Measurements from ENCODE around the gene RAPH1.
"Not testable (repeated sequence)": the region's sequence is repeated elsewhere in the genome, so short reads cannot be mapped to it uniquely, and the experiment has no call there.

RAPH1 gene

DNA sequence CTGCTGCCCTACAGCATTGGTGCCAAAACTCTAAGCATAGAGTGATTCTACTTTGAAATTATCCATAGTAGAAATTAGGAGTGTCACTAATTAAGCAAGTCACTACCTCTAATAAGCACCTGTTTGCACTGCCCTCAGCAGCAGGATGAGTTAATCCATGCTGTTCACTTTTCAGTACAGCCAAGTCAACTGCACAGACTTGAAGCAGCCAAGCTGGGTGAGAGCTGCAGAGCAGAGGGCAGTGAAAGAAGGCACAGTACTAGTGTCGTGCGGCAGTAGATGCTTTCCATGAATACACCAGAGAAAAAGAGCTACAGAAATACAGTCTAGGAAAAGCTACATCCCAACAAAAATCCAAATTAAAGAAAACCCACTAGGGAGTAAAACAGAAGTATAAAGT, 98.6 kb downstream of the RAPH1 start:
- DNase-seq (ENCODE audit: low read depth in 1 of 2, low spot score in 1 of 2), result no peak

GRCh38 chr2:203432811-203433210, 102.3 kb downstream of the RAPH1 start:
- DNase-seq (ENCODE audit: low read depth in 1 of 2, low spot score in 1 of 2), result no peak

DNA sequence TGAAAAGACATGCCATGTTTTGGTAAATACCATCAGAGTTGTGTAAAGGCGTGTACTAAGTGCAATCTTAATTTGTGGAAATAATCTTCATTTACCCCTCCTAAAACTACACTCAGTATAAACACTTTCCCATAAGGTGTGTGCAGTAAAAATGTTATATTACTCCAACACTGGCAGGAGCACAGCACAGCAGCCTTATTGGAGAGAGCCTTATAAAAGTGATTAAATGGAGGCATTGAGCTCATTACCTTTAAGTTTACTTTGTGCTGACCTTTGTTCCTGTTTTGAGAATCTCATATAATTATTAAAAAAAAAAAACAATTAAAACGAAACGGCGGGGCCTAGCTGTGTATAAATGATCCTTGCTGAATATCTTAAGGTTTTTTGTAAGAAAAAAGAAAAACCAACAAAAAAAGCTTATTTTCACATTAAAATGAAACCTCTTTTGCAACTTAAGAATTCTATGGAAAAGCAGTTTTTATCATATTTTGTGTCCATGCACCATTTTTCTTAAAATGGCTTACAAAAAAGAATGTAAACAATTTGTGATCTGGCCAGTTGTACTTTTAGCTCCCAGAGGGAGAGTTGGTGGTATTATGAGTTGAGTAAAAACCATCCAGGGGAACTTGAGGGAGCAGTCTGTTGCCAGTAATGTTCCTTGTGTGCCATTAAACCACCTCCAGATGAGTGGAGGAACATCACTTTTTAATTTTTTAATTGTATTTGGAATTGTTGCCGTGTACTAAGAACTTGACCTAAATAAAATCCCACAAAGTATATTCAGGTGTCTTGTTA, 103.5 kb downstream of the RAPH1 start:
- no peak for DNase-seq (ENCODE audit: low read depth in 1 of 2, low spot score in 1 of 2)

DNA sequence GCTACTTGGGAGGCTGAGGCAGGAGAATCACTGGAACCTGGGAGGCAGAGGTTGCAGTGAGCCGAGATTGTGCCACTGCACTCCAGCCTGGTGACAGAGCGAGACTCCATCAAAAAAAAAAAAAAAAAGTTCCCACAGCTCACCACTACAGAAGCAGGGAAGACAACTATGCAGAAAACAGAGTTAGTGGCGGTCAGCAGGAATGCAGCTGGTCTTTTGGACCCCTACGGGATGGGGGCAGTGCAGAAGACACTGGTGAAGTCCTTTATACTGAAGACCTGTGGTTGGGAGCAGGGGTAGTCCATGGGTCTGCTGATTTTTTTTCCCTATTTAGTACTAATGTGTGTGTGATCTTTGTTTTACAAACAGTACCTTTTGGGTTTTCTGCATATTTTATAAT, 105.5 kb downstream of the RAPH1 start:
- not testable (repeated sequence) for DNase-seq (ENCODE audit: low read depth in 1 of 2, low spot score in 1 of 2)

- no peak for DNase-seq (ENCODE audit: low read depth in 1 of 2, low spot score in 1 of 2)
Measured at GRCh38 chr2:203427061-203427460, 108.0 kb downstream of the RAPH1 start.

DNA sequence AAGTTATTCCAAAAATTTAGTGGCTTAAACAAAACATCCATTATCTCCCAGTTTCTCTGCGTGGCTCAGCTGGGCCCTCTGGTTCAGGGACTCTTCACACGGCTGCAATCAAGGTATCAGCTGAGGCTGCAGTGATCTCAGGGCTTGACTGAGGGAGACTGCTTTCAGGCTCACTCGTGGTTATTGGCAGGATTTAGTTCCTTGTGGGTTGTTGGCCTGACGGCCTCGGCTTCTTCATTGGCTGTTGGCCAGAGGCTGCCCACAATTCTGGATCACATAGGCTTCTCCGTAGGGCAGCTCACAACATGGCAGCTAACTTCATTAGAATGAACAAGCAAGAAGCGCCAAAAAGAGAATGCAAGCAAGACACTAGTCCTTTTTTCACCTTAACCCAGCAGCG, 116.8 kb downstream of the RAPH1 start:
- no peak for DNase-seq (ENCODE audit: low read depth in 1 of 2, low spot score in 1 of 2)

DNA sequence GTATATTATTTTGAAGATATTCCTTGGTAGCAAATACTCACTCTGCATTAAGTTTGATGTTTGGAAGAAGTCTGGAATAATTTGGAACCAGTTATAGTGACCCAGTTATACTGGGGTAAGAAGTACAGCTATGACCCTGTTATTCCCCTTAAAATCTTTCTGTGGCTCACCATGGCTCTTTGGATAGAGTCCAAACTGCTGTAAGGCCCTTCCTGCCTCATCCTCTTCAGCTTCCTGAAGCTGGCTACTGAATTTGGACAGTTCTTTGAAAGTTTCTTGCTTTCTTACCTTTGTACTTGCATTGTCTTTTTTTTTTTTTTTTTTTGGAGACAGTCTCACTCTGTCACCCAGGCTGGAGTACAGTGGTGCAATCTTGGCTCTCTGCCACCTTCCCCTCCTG, 121.3 kb downstream of the RAPH1 start:
- no peak for DNase-seq (ENCODE audit: low read depth in 1 of 2, low spot score in 1 of 2)

GRCh38 chr2:203412546-203413331, 122.4 kb downstream of the RAPH1 start:
- no peak for DNase-seq (ENCODE audit: low read depth in 1 of 2, low spot score in 1 of 2)

DNA sequence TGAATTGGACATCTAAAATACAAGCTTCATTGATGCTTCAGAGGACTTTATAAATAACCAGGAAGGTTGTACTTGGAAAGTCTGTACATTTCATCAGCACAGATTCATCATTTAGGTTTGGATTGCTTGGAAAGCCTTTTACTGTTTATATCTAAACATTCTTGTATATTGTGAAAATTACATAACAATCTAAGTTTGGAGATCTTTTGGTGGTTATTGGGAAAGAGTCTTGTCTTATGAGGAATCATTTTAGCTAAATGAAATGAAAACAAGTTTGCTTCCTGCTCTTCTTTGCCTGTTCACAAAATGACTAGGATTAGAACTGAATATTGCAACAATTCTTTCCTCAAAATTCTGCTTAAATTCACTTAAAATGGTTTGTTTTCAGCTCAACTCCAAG, 127.6 kb downstream of the RAPH1 start:
- DNase-seq (ENCODE audit: low read depth in 1 of 2, low spot score in 1 of 2), result no peak

- DNase-seq (ENCODE audit: low read depth in 1 of 2, low spot score in 1 of 2), result no peak
Measured at GRCh38 chr2:203404996-203405395, 130.1 kb downstream of the RAPH1 start.

- DNase-seq (ENCODE audit: low read depth in 1 of 2, low spot score in 1 of 2), result no peak
Measured at GRCh38 chr2:203400805-203401585, 134.1 kb downstream of the RAPH1 start.

DNA sequence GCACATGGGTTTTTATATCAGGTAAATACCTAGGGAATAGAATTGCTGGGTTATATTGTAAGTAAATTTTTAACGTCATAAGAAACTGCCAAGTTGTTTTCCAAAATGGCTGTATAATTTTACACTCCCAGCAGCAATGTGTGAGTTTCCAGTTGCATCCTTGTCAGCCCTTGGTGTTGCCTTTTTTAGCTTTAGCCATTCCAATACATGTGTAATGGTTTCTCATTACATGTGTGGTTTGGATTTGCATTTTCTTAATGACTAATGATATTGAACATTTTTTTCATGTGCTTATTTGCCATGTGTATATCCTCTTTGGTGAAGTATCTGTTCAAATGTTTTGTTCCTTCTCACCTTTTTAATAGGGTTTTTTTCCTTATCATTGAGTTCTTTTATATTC, 136.1 kb downstream of the RAPH1 start:
- DNase-seq (ENCODE audit: low read depth in 1 of 2, low spot score in 1 of 2), result no peak

DNA sequence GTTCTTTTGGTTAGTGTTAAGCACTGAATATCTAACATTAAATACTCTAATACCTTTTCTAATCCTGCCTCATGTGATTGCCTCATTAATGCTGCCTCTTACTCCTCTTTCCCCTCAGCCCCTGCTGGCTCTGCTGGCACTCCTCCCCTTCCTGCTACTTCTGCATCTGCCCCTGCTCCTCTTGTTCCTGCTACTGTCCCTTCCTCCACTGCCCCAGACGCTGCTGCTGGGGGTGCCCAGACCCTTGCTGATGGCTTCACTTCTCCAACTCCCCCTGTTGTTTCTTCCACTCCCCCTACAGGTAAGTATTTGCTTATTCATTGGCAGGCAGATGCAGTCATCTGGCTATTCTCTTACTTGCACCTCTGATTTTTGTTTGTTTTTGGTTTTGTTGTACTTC, 138.4 kb downstream of the RAPH1 start:
- DNase-seq (ENCODE audit: low read depth in 1 of 2, low spot score in 1 of 2), result no peak

DNA sequence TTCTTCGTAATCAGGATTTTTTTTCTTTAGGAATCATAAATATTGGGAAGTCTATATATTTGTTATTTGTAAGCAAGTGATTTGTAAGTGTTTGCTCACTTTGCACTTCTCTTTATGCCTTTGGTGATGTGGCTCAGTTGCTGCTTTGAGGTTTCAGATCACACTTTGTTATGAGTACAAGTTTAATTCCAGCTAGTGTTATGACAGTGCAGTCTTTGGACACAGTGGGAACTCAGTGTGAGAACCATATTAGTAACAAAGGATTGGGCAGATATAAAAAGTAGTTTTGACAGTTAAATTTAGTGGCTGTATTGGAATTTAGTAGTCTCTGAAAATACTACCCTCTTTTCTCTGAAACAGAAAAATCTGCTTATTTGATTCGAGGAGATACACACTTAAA, 139.2 kb downstream of the RAPH1 start:
- no peak for DNase-seq (ENCODE audit: low read depth in 1 of 2, low spot score in 1 of 2)

DNA sequence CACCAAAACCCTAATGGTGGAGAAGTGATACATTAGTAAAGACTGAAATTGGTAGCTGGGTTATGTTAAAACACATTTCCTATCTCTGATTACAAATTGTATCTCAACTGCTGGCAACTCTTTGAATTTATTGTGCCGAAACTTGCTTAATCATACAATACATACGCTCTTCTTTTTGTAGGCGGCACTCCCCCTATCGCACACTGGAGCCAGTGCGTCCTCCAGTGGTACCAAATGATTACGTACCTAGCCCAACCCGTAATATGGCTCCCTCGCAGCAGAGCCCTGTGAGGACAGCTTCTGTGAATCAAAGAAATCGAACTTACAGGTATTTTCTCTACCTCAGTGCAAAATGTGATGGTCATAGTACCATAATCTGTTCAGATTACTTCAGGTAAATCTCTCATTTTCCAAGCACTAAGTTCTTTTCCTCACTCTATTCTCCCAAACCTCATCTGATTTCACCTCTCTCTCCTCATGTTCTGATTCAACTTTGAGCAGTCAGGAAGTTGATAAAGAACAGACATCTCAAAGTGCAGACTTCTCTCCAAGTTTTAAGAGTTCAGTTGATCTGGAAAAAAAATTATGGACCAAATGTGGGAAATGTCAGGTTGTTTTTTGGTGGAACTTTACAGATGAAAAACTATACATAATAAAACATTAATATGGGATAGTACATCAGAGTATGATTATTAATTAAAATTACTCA, 140.4 kb downstream of the RAPH1 start:
- DNase-seq (ENCODE audit: low read depth in 1 of 2, low spot score in 1 of 2), result no peak

DNA sequence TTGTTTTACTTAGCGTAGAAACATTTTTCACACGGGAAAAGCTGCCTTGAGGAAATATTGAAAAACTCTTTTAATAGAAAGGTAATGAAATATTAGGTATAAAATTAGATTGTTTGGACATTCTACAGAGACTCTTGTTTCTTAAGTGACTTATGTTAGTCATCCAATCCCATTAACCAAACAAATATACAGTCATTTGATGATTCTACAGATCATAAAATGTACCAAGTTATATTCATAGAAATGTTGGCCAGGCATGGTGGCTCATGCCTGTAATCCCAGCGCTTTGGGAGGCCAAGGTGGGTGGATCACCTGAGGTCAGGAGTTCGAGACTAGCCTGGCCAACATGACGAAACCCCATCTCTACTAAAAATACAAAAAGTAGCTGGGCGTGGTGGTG, 146.9 kb downstream of the RAPH1 start:
- DNase-seq (ENCODE audit: low read depth in 1 of 2, low spot score in 1 of 2), result not testable (repeated sequence)

GRCh38 chr2:203383038-203383437, 152.1 kb downstream of the RAPH1 start:
- no peak for DNase-seq (ENCODE audit: low read depth in 1 of 2, low spot score in 1 of 2)

DNA sequence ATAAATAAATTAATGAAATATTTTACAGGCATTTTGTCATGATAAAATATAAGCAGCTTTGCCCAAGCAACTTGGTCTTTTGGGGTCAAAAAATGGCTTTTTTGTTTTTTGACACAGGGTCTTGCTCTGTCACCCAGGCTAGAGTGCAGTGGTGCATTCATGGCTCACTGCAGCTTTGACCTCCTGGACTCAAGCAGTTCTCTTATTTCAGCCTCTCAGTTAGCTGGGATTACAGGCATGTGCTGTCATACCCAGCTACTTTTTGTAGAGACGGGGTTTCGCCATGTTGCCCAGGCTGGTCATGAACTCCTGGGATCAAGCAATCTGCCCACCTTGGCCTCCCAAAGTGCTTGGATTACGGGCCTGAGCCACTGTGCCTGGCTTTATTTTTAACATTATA, 155.9 kb downstream of the RAPH1 start:
- DNase-seq (ENCODE audit: low read depth in 1 of 2, low spot score in 1 of 2), result no peak

GRCh38 chr2:203376173-203376572, 158.9 kb downstream of the RAPH1 start:
- DNase-seq (ENCODE audit: low read depth in 1 of 2, low spot score in 1 of 2), result no peak

- not testable (repeated sequence) for DNase-seq (ENCODE audit: low read depth in 1 of 2, low spot score in 1 of 2)
Measured at GRCh38 chr2:203372706-203373105, 162.4 kb downstream of the RAPH1 start.
